CD4-positive, alpha-beta T cell treated with Interleukin-4 for 1 hour (primary cell): Measurements from ENCODE around the gene ELF3.
A peak's percentile ranks its signal among the peaks of the same experiment; 100 is the strongest.
"Not testable (repeated sequence)": the region's sequence is repeated elsewhere in the genome, so short reads cannot be mapped to it uniquely, and the experiment has no call there.

Experiments
- DNase-seq, 2 donors: peaks; one replicate each; pipeline ENCODE4 v3.0.0-alpha.2; 2020 to 2022

ELF3 gene

GRCh38 chr1:202010180-202011015 is at the start of gene ELF3:
Gene ELF3 (plus strand): TSS chr1:202010587. CDS start chr1:202011137, 550 bp downstream.
- DNase-seq, result no peak

DNA sequence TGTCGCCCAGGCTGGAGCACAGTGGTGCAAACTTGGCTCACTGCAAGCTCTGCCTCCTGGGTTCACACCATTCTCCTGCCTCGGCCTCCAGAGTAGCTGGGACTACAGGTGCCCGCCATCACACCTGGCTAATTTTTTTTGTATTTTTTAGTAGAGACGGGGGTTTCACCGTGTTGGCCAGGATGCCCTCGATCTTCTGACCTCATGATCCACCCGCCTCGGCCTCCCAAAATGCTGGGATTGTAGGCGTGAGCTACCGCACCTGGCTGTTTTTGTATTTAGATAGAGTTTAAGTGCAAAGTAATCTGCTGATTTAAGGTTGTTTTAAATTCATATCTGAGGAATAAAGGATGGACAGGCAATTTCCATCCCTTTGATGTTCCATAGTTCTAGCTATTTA is 48.0 kb upstream of the ELF3 start:
- DNase-seq, result not testable (repeated sequence)

DNA sequence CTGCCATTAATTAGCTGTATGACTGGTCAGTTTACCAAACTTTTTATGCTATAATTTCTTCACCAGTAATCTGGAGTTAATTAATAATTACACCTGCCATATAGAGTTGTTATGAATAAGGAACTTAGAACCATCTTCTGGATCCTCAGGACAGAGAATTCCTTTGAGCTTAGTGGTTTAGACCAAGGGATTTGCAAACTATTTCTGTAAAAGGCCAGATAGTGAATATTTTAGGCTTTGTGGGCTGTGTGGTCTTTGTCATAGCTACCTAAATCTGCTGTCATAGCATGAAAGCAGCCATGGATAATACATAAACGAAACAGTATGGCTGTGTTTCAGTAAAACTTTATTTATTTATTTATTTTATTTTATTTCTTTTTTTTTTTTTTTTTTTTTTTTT is 46.1 kb upstream of the ELF3 start:
- no peak for DNase-seq

GRCh38 chr1:201966171-201966570 is 44.2 kb upstream of the ELF3 start:
- no peak for DNase-seq

DNA sequence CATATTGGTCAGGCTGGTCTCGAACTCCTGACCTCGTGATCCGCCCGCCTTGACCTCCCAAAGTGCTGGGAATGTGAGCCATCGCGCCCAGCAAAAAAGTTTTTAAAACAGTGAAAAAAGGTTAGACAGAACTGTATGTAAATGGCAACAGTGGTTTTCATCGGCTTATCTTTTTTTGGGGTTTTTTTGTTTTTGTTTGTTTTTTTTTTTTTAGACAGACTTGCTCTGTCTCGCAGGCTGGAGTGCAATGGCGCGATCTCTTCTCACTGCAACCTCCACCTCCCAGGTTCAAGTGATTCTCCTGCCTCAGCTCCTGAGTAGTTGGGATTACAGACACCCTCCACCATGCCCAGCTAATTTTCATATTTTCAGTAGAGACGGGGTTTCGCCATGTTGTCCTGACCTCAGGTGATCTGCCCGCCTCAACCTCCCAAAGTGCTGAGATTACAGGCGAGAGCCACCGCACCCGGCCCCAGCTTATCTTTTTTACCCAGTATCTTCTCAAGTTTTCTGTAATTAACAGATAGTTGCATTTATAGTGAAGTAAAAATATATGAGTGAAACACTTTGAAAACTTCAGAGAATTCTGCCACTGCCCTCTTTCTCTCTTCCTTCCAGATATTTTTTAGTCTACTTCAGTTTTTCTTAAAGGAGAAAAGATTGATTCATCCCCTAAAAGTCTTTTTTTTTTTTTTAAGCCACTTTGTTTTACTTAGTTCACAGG is 42.0 kb upstream of the ELF3 start:
- DNase-seq, result no peak

- DNase-seq, result no peak
Observed at GRCh38 chr1:201970334-201971159, 39.8 kb upstream of the ELF3 start.

- DNase-seq, result peak; percentile 64 to 74
Observed at GRCh38 chr1:201982082-201982622, 28.2 kb upstream of the ELF3 start.

DNA sequence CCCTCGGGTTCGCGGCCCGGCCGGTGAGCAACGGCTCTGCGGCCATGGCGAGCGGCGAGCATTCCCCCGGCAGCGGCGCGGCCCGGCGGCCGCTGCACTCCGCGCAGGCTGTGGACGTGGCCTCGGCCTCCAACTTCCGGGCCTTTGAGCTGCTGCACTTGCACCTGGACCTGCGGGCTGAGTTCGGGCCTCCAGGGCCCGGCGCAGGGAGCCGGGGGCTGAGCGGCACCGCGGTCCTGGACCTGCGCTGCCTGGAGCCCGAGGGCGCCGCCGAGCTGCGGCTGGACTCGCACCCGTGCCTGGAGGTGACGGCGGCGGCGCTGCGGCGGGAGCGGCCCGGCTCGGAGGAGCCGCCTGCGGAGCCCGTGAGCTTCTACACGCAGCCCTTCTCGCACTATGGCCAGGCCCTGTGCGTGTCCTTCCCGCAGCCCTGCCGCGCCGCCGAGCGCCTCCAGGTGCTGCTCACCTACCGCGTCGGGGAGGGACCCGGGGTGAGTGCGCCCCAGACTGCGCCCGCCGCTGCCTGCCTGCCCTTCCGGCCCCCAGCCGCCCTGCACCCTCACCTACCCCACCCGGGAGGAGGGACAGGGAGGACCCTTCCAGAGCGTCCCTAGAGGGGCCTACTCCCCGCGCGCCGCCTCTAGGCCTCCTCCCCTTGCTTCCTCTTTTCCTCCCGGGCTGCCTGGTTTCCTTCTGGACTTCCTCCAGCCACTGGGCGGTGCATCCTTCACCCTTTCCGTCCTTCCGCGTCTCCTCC is 27.6 kb upstream of the ELF3 start, which contains the start of gene RNPEP:
Gene RNPEP (plus strand): TSS at position 26 of the 757 bp plus-strand sequence. CDS start 19 bp downstream, at position 45.
- DNase-seq, result peak; percentile 44 to 52

GRCh38 chr1:201983380-201983805 is 27.0 kb upstream of the ELF3 start:
- no peak for DNase-seq

DNA sequence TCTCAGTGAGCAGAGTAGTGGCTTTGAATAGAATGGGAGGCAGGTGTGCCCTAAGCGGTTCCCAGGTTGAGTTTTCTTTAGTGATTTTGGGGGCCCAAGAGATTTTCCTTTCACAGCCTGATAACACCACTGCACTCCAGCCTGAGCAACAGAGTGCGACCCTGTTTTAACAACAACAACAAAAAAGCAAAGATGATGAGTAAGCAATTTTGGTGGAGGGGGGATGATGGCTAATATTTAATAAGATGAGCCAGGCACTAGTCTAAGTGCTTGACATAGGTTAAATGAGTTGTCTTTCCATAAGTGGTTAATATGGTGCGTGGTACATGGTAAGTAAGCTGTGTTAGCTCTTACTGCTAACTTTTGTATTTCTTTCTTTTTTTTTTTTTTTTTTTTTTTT is 25.9 kb upstream of the ELF3 start:
- DNase-seq, result no peak

DNA sequence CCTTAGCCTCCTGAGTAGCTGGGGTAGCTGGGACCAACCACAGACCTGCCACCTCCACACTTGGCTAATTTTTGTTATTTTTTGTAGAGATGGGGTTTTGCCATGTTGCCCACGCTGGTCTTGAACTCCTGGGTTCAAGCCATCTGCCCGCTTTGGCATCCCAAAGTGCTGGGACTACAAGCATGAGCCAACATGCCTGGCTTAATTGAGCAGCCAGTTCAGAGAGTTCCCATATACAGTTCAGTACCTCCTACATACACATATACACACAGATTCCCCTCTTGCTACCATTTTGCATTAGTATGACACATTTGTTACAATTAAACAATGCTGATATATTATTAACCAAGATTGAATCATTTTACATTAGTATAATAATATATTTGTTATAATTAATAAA is 25.0 kb upstream of the ELF3 start:
- no peak for DNase-seq

GRCh38 chr1:201988601-201989000 is 21.8 kb upstream of the ELF3 start:
- no peak for DNase-seq

DNA sequence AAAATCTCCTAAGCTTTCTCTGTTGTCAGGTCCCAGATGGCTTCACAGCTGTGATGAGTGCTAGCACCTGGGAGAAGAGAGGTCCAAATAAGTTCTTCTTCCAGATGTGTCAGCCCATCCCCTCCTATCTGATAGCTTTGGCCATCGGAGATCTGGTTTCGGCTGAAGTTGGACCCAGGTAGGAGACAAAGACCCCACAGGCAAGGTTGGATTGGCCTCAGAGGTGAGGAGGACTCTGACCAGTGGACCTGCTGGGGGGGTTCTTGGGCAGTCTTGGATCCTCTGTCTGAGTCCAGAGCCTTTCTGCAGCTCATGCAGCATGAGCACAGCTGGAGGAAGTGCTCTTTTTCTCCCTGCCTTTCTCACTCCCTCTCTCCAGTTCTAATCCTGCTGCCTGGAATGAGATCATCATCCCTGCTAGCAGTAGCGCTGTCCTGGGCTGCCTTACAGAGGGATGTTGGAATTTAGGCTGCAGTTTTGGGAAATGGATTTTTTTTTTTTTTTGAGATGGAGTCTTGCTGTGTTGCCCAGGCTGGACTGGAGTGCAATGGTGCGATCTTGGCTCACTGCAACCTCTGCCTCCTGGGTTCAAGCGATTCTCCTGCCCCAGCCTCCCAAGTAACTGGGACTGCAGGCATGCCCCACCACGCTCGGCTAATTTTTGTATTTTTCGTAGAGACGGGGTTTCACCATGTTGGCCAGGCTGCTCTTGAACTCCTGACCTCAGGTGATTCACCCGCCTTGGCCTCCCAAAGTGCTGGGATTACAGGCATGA is 20.8 kb upstream of the ELF3 start:
- no peak for DNase-seq

- no peak for DNase-seq
Observed at GRCh38 chr1:201990427-201990826, 20.0 kb upstream of the ELF3 start.

- peak in 1 of 2 donors; percentile 35 for DNase-seq
Observed at GRCh38 chr1:201999625-202000238, 10.7 kb upstream of the ELF3 start.

- no peak for DNase-seq
Observed at GRCh38 chr1:202002507-202002906, 7.9 kb upstream of the ELF3 start.

GRCh38 chr1:202004711-202005110 is 5.7 kb upstream of the ELF3 start:
- no peak for DNase-seq

- no peak for DNase-seq
Observed at GRCh38 chr1:202005958-202006357, 4.4 kb upstream of the ELF3 start.

DNA sequence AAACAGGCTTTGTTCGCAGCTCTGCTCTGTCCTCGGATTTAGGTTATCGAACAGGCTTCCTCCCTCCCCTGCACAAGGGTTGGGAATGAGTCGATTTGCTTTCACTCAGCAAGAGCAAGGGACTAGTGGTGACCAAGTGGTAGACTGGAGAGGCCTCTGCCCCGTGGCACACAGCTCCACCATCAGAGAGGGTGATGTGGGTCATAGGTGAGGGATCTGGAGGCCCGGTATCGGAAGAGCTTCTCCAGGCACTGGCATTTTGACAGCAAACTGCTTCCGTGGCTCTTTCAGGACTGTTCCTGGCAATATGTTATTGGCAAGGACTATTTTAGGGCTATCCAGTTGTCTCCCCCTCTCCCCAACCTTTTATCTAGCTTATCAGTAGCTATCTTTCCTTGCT is 3.1 kb upstream of the ELF3 start:
- DNase-seq, result no peak

- no peak for DNase-seq
Observed at GRCh38 chr1:202007805-202008489, 2.4 kb upstream of the ELF3 start.
